Adrenal gland (tissue), 12 donors: ENCODE data around the gene MACROD2. TPM values are rescaled to one million over a fixed set of nuclear protein-coding genes. Genes with fewer than 3 reads are reported as not detected.

ENCODE experiments used
- DNase-seq, 7 donors: peaks; one replicate each; pipeline ENCODE4 v3.0.0-alpha.2; 2019 to 2020
- H3K27ac ChIP-seq, 5 donors: fragments of 200-600 bp; sonication (generic) in 4 of 5; 1 replicate in 3 of 5; 2 replicates in 2 of 5; pipeline versions ENCODE4 v1.5.1 to v1.8.0; 2016 to 2020; ENCODE audit warnings: mild to moderate bottlenecking in 1 of 5
- H3K27me3 ChIP-seq: fragments of 200-600 bp; 2 replicates; pipeline ENCODE4 v1.8.0; 2021
- H3K36me3 ChIP-seq, 2 donors: fragments of 200-600 bp; replicated peaks in 1 of 2; 1 replicate in 1 of 2; 2 replicates in 1 of 2; pipeline versions ENCODE4 v1.5.1 to v1.8.0; 2018 to 2022
- H3K4me1 ChIP-seq, 2 donors: fragments of 200-600 bp; replicated peaks in 1 of 2; 1 replicate in 1 of 2; 2 replicates in 1 of 2; pipeline versions ENCODE4 v1.5.1 to v1.8.0; 2018 to 2021
- H3K4me3 ChIP-seq, 4 donors: fragments of 200-600 bp; sonication (generic) in 3 of 4; one replicate each; pipeline ENCODE4 v1.5.1; 2016 to 2018
- H3K9me3 ChIP-seq, 3 donors: fragments of 200-600 bp; sonication (generic) in 1 of 3; replicated peaks in 1 of 3; 1 replicate in 2 of 3; 2 replicates in 1 of 3; pipeline versions ENCODE4 v1.5.1 to v1.8.0; 2016 to 2021
- CTCF ChIP-seq, 6 experiments: fragments of 450-650 bp in 4 of 6; fragments of 200-600 bp in 2 of 6; sonication (generic) in 1 of 6; IDR thresholded peaks; 1 replicate in 5 of 6; 2 replicates in 1 of 6; pipeline versions ENCODE4 v1.5.1 to v1.8.0; 2016 to 2021; ENCODE audit warnings: antibody characterized with exemption in 6 of 6, mild to moderate bottlenecking in 2 of 6, moderate library complexity in 1 of 6
- POLR2A ChIP-seq, 2 donors: fragments of 450-650 bp; IDR thresholded peaks; one replicate each; pipeline ENCODE4 v1.6.1; 2017; ENCODE audit warnings: antibody characterized with exemption in 2 of 2, mild to moderate bottlenecking in 2 of 2, moderate library complexity in 1 of 2
- WGBS, 4 donors: extraction: QIAGEN DNeasy Blood & Tissue Kit in 2 of 4; methylation state at CpG; one replicate each; pipeline versions ENCODE4 v1.1.5 to v1.1.7; 2013 to 2017; 5-methylcytosine and 5-hydroxymethylcytosine counted together
- intact Hi-C, 2 donors: fragments of 100-400 bp; cut with DNase I; formaldehyde crosslinking; loops; one replicate each; pipeline versions ENCODE4 v1.14.1 to v1.15.0; 2022 to 2023
- polyA plus RNA-seq, 3 donors: library from polyadenylated mRNA; stranded (reverse); fragments of 200-250 nt in 2 of 3; fragments of 350-450 nt in 1 of 3; fragmentation: Illumina TruSeq in 1 of 3; extraction: RNeasy Lipid Tissue Mini Kit (QIAGEN cat#74804) in 1 of 3; gene quantifications; one replicate each; pipeline ENCODE4 v1.2.3, GENCODE V29; 2013 to 2014
- total RNA-seq, 9 donors: library from RNA; depleted of rRNA in 4 of 9; stranded (reverse); fragments of >200 nt in 4 of 9; fragments of 120-200 nt in 1 of 9; fragmentation: NEBNext Ultra II Directional in 1 of 9; extraction: Animal tissue kit (Norgen Biotek cat#: 25700) in 1 of 9; gene quantifications; one replicate each; pipeline versions ENCODE4 v1.1.0 to v1.2.4, GENCODE V29; 2013 to 2023
- donor health status: healthy with polysubstance abuse.
- donor health status: Bipolar disorder and iron deficiency.
- donor health status: DM: yes; HTN: yes; CAD: no.
- donor health status: DM: no; HTN: no; CAD: no.
- donor health status: DM: no; HTN: no; CAD: no.
- donor health status: DM: yes; HTN: yes; CAD: no.

The MACROD2 gene
- total and polyA plus RNA-seq, 12 donors, result 1.1 to 21.2 (median 6.4) TPM

GRCh38 chr20:14116037-14116436 lies 120.7 kb downstream of the MACROD2 start:
- Histone ChIP-seq H3K36me3 (no peaks in the 10 kb centered on the region), H3K4me3 (no peak overlapping the region), H3K9me3 (no peaks in the 10 kb centered on the region), H3K27ac (no peak overlapping the region), H3K27me3 (no peaks in the 10 kb centered on the region), H3K4me1 (no peaks in the 10 kb centered on the region)
- intact Hi-C loops, result no loop called here
- WGBS, 4 donors, result 94 to 97% (median 95%) methylated on average over 6 of the region's 6 CpGs
- TF ChIP-seq CTCF (IDR thresholded peaks at IDR 0.05) (no peak), POLR2A (IDR thresholded peaks at IDR 0.05) (no peak)
- DNase-seq, result no peak

- H3K4me3 ChIP-seq, result no peak overlapping the region
- no peaks in the 10 kb centered on the region for H3K36me3 ChIP-seq
- DNase-seq, result no peak
- TF ChIP-seq CTCF (IDR thresholded peaks at IDR 0.05) (no peak), POLR2A (IDR thresholded peaks at IDR 0.05) (no peak)
- intact Hi-C loops, result no loop called here
- no peaks in the 10 kb centered on the region for H3K4me1 ChIP-seq
- no peaks in the 10 kb centered on the region for H3K9me3 ChIP-seq
- no peak overlapping the region for H3K27ac ChIP-seq
- 35 to 60% (median 51%) methylated on average over 2 of the region's 2 CpGs for WGBS, 4 donors
- no peaks in the 10 kb centered on the region for H3K27me3 ChIP-seq
These were observed 122.5 kb downstream of the MACROD2 start for GRCh38 chr20:14117768-14118167.

- WGBS, 4 donors, result 58 to 79% (median 76%) methylated on average over 2 of the region's 2 CpGs
- no peaks in the 10 kb centered on the region for H3K9me3 ChIP-seq
- DNase-seq, result no peak
These were observed 131.5 kb downstream of the MACROD2 start for GRCh38 chr20:14126856-14127255.

GRCh38 chr20:14127514-14128223 lies 132.4 kb downstream of the MACROD2 start:
- no peak for TF ChIP-seq CTCF (IDR thresholded peaks at IDR 0.05)
- no peak for TF ChIP-seq POLR2A (IDR thresholded peaks at IDR 0.05)
- 77 to 88% (median 83%) methylated on average over 2 of the region's 2 CpGs for WGBS, 4 donors
- H3K9me3 ChIP-seq, result no peaks in the 10 kb centered on the region
- no peaks in the 10 kb centered on the region for H3K27me3 ChIP-seq
- H3K36me3 ChIP-seq, result no peaks in the 10 kb centered on the region
- no peak overlapping the region for H3K4me3 ChIP-seq
- no peak overlapping the region for H3K27ac ChIP-seq
- no peaks in the 10 kb centered on the region for H3K4me1 ChIP-seq
- intact Hi-C loops, result no loop called here
- no peak for DNase-seq

More at GRCh38 chr20:14126856-14127255, 131.5 kb downstream of the MACROD2 start:
- Histone ChIP-seq H3K4me3 (no peak overlapping the region), H3K27me3 (no peaks in the 10 kb centered on the region), H3K4me1 (no peaks in the 10 kb centered on the region), H3K27ac (no peak overlapping the region), H3K36me3 (no peaks in the 10 kb centered on the region)
- TF ChIP-seq CTCF (IDR thresholded peaks at IDR 0.05) (no peak), POLR2A (IDR thresholded peaks at IDR 0.05) (no peak)
- intact Hi-C loops, result no loop called here
